Keratinocyte (primary cell): Measurements from ENCODE around the gene MCCD1. TPM values are rescaled to one million over a fixed set of nuclear protein-coding genes. Genes with fewer than 3 reads are reported as not detected.

ENCODE experiments used
- DNase-seq: peaks from one replicate; pipeline ENCODE4 v3.0.0-alpha.2; 2011; ENCODE audit warnings: low read depth, missing footprints, low spot score
- FAIRE-seq: peaks from 2 replicates; lab custom pipeline; 2011; peaks lifted over from hg19 to GRCh38; lab: Jason Lieb, UNC
- H2AFZ ChIP-seq: 2 replicates; pipeline ENCODE4 v1.6.0; 2012; ENCODE audit warnings: low read length, control low read depth, inconsistent platforms; ENCODE audit not compliant: control insufficient read depth
- H3K27ac ChIP-seq: 2 replicates; pipeline ENCODE4 v1.5.1; 2011; ENCODE audit warnings: low read length; ENCODE audit not compliant: control insufficient read depth, insufficient read depth
- H3K27me3 ChIP-seq: 3 replicates; pipeline ENCODE4 v1.6.0; 2011; ENCODE audit warnings: low read length; ENCODE audit not compliant: control insufficient read depth, insufficient read depth; ENCODE audit errors: extremely low read depth
- H3K36me3 ChIP-seq, 2 experiments: 2 replicates in 1 of 2; 3 replicates in 1 of 2; pipeline ENCODE4 v1.5.1; 2011; ENCODE audit warnings: low read length in 2 of 2, mild to moderate bottlenecking in 1 of 2; ENCODE audit not compliant: control insufficient read depth in 2 of 2, insufficient read depth in 2 of 2; ENCODE audit errors: extremely low read depth in 1 of 2
- H3K4me1 ChIP-seq: 3 replicates; pipeline ENCODE4 v1.5.1; 2011; ENCODE audit warnings: low read length; ENCODE audit not compliant: control insufficient read depth, insufficient read depth; ENCODE audit errors: extremely low read depth
- H3K4me2 ChIP-seq: 3 replicates; pipeline ENCODE4 v1.6.0; 2011; ENCODE audit warnings: low read depth, low read length; ENCODE audit not compliant: control insufficient read depth, insufficient read depth; ENCODE audit errors: extremely low read depth
- H3K4me3 ChIP-seq, 3 experiments: fragments of 200-600 bp in 1 of 3; sonication (generic) in 1 of 3; 2 replicates in 2 of 3; 3 replicates in 1 of 3; pipeline ENCODE4 v1.5.1; 2011 to 2016; ENCODE audit warnings: low read length in 3 of 3, mild to moderate bottlenecking in 3 of 3, control low read depth in 2 of 3, inconsistent platforms in 1 of 3, low read depth in 1 of 3, mixed read lengths in 1 of 3, mixed run types in 1 of 3, moderate library complexity in 1 of 3; ENCODE audit not compliant: control insufficient read depth in 2 of 3, insufficient read depth in 2 of 3; ENCODE audit errors: extremely low read depth in 1 of 3
- H3K79me2 ChIP-seq: 2 replicates; pipeline ENCODE4 v1.6.0; 2012; ENCODE audit warnings: low read length; ENCODE audit not compliant: control insufficient read depth, insufficient read depth
- H3K9ac ChIP-seq: 3 replicates; pipeline ENCODE4 v1.6.0; 2011; ENCODE audit warnings: low read length; ENCODE audit not compliant: control insufficient read depth, insufficient read depth; ENCODE audit errors: extremely low read depth
- H3K9me1 ChIP-seq: 3 replicates; pipeline ENCODE4 v1.6.0; 2011; ENCODE audit warnings: low read length; ENCODE audit not compliant: control insufficient read depth, insufficient read depth; ENCODE audit errors: extremely low read depth
- H3K9me3 ChIP-seq: 2 replicates; pipeline ENCODE4 v1.5.1; 2012; ENCODE audit warnings: low read depth, low read length; ENCODE audit not compliant: control insufficient read depth
- H4K20me1 ChIP-seq: 3 replicates; pipeline ENCODE4 v1.6.0; 2011; ENCODE audit warnings: low read length; ENCODE audit not compliant: control insufficient read depth, insufficient read depth; ENCODE audit errors: extremely low read depth
- CTCF ChIP-seq, 3 experiments: IDR thresholded peaks in 1 of 3; conservative IDR thresholded peaks in 1 of 3; optimal IDR thresholded peaks in 1 of 3; 2 replicates in 2 of 3; 3 replicates in 1 of 3; pipeline versions ENCODE3 to v1.5.1; 2011; ENCODE audit warnings: low read length in 3 of 3, mild to moderate bottlenecking in 3 of 3, moderate library complexity in 2 of 3, control low read depth in 1 of 3, inconsistent platforms in 1 of 3; ENCODE audit not compliant: insufficient read depth in 2 of 3; ENCODE audit errors: extremely low read depth in 1 of 3
- EZH2 ChIP-seq: IDR thresholded peaks from one replicate; pipeline ENCODE4 v1.6.1; 2012; ENCODE audit warnings: inconsistent platforms, mild to moderate bottlenecking, low read length, moderate library complexity
- dilution Hi-C: fragments of 300-500 bp; cut with MboI; formaldehyde crosslinking; loops from one replicate; pipeline ENCODE4 v1.7.0; 2020; ENCODE audit warnings: low sequenced_read_pairs; ENCODE audit not compliant: extremely low pct_ligation_motif_present
- polyA plus RNA-seq, 5 experiments: library from polyadenylated mRNA; depleted of rRNA in 3 of 5; stranded (reverse) in 3 of 5; stranded (forward) in 1 of 5; unstranded in 1 of 5; fragments of >200 nt; gene quantifications; 1 replicate in 1 of 5; 2 replicates in 3 of 5; 3 replicates in 1 of 5; pipeline versions ENCODE4 v1.2.1 to v1.2.3, GENCODE V29; 2011 to 2012; ENCODE audit warnings: missing spikeins in 2 of 5, low read depth in 1 of 5, low replicate concordance in 1 of 5

MCCD1 gene
- polyA plus RNA-seq, 1 donor (not counting 4 experiments of a cell fraction or from before 2014, with no cell fraction given), result not detected

- Histone ChIP-seq H3K27me3 (no peaks in the 10 kb centered on the region), H3K9ac (no peak overlapping the region), H3K9me3 (no peaks in the 10 kb centered on the region), H3K36me3 (peaks cover 10 to 17% of the 10 kb centered on the region in 2 experiments), H4K20me1 (no peaks in the 10 kb centered on the region), H3K9me1 (no peaks in the 10 kb centered on the region), H3K4me2 (peak overlapping the region; percentile 36), H3K4me3 (no peak overlapping the region), H3K4me1 (peaks cover 12% of the 10 kb centered on the region), H3K79me2 (no peaks in the 10 kb centered on the region), H2AFZ (no peak overlapping the region), H3K27ac (no peak overlapping the region)
- dilution Hi-C loops, result no loop called here
- DNase-seq, result no peak
- FAIRE-seq, result no peak
- no peak for TF ChIP-seq EZH2
- TF ChIP-seq CTCF (optimal IDR thresholded peaks at IDR 0.05 in 1 of 3, IDR thresholded peaks at IDR 0.05 in 1 of 3, conservative IDR thresholded peaks at IDR 0.05 in 1 of 3; ENCODE audit: extremely low read depth in 1 of 3, insufficient read depth in 2 of 3, low read length in 3 of 3), result no peak
Observed at GRCh38 chr6:31560697-31561058, 31.9 kb downstream of the MCCD1 start.

DNA sequence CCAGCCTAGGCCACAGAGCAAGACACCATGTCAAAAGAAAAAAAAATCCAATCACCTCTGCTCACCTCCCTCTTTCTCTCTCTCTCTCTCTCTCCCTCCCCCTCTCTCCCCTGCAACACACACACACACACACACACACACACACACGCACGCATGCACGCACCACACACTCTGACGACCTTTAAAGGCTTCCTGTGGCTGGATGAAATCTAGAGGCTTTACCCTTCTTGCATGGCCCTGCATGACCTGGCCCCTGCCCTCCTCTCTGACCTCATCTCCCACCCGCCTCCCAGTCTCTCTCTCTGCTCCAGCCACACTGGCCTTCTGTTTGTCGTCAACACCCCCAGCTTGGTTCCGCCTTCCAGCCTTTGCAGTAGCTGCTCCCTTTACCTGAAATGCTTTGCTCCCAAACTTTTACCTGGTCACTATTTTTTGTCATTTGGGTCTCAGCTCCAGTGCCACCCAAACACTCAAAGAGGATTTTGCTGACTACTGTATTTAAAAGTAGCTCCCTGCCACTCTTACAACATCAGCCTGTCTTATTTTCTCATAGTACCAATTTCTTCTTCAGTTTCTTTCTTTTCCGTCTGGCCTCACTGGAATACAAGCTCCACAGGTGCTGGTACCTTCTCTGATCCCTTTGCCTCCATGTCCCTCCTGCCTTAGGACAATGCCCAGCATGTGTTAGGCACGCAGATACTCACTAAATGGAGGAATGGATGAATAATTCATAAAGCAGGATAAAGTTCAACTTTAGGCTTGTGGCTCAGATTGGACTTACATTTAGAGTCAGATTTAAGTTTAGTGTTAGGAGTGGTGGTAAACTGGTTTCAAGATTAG lies 39.0 kb downstream of the MCCD1 start:
- Histone ChIP-seq H3K4me1 (no peaks in the 10 kb centered on the region), H3K9ac (no peak overlapping the region), H3K36me3 (no peaks in the 10 kb centered on the region), H3K27me3 (no peaks in the 10 kb centered on the region), H3K27ac (no peak overlapping the region), H3K79me2 (no peaks in the 10 kb centered on the region), H2AFZ (no peak overlapping the region), H3K9me1 (no peaks in the 10 kb centered on the region), H4K20me1 (no peaks in the 10 kb centered on the region), H3K4me3 (no peak overlapping the region), H3K9me3 (no peaks in the 10 kb centered on the region), H3K4me2 (no peak overlapping the region)
- TF ChIP-seq CTCF (optimal IDR thresholded peaks at IDR 0.05 in 1 of 3, IDR thresholded peaks at IDR 0.05 in 1 of 3, conservative IDR thresholded peaks at IDR 0.05 in 1 of 3; ENCODE audit: extremely low read depth in 1 of 3, insufficient read depth in 2 of 3, low read length in 3 of 3), result no peak
- TF ChIP-seq EZH2, result no peak
- no peak for FAIRE-seq
- no peak for DNase-seq
- dilution Hi-C loops, result no loop called here
